ENCODE measurements around the gene DHRS7B.
A peak's percentile ranks its signal among the peaks of the same experiment; 100 is the strongest.
"Not testable (repeated sequence)": the region's sequence is repeated elsewhere in the genome, so short reads cannot be mapped to it uniquely, and the experiment has no call there.

Gene DHRS7B

DNA sequence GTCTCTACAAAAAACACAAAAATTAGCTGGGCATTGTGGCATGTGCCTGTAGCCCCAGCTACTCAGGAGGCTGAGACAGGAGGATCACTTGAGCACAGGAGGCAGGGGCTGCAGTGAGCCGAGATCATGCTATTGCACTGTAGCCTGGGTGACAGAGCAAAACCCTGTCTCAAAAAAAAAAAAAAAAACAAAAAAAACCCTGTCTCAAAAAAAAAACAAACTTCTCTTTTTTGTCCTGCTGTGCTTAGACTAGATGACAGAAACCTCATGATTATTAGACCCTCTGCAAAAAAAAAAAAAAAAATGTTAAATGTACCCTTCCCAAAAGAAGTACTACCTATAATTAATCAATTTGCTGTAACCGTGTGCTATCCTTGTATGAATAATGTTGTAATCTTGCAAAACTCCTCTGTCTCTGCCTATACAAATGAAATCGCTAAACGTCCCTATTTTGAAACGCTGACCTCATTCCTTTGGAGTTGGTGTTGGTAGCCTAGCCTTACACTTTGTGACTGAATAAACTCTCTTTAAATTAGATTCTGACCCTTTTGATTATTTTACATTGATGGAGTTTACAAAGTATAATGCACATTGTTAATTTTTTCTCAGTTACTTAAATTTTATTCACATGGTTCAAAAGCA, 13.6 kb upstream of the DHRS7B start:
- peak; percentile 9 for DNase-seq

DNA sequence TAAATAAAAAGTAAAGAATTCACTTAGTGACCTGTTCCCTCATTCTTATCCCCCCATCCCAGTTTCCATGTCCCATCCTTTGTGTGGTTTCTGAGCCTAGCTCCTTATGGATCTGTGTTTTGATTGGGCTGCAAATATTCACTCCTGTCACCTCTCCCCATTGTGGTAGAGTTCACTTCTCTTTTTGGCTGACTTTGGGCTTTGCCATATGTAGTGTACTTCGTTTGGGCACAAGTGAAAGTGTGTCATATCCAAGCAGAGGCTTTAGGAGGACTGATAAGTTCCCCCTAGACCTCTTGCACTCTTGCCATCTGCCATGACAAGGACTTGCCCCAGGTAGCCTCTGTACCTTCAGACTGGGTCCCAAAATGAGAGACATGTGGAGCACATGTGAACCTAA, 13.0 kb upstream of the DHRS7B start:
- DNase-seq: peak; percentile 14

DNA sequence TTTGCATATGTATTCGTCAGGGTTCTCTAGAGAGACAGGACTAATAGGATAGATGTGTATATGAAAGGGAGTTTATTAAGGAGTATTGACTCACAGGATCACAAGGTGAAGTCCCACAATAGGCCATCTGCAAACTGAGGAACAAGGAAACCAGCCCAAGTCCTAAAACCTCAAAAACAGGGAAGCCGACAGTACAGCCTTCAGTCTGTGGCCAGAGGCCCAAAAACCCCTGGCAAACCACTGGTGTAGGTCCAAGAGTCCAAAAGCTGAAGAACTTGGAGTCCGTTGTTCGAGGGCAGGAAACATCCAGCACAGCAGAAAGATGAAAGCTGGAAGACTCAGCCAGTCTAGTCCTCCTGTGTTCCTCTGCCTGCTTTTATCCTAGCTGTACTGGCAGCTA, 12.0 kb upstream of the DHRS7B start:
- not testable (repeated sequence) for DNase-seq

DNA sequence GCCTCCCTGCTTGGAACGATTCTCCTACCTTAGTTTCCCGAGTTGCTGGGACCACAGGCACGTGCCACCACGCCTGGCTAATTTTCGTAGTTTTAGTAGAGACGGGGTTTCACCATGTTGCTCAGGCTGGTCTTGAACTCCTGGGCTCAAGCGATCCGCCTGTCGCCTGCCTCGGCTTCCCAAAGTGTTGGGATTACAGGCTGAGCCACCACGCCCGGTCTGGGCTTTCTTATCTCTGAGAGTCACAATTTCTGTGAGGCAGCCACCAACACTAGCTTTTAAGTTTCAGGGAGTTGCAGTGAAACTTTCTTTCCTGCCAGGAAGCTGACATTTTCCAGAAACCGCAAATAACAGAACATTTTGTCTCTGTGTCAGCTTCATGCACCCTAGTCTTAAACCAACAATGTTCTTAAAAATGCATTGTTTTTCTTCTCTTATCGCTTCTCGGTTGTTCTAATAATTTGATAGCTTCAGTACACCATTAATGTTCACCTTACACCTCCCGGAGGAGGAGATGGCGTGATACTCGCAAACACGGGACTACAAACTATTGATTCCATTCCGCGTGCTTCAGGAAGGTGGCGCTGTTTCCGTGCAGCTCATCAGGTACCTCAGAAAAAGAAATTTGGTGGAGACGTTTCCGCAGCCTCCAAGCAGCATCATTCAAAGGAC, 7.4 kb upstream of the DHRS7B start:
- DNase-seq: peak; percentile 70

DNA sequence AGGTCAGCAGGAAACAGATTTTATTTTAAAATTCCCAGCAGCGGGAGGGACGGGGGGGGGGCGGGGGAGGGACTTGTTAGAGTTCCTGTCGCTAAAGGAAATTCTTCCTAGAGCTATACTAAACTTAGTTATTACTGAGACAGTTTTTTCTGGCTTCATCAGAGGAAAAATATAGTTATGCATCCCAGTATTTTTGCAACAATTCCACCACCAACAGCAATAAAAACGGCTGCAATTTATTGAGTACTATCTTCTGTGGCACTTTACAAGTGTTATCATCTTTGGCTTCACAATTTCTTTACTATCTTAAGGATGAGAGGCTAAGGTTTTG, 6.9 kb upstream of the DHRS7B start:
- no peak for DNase-seq

DNA sequence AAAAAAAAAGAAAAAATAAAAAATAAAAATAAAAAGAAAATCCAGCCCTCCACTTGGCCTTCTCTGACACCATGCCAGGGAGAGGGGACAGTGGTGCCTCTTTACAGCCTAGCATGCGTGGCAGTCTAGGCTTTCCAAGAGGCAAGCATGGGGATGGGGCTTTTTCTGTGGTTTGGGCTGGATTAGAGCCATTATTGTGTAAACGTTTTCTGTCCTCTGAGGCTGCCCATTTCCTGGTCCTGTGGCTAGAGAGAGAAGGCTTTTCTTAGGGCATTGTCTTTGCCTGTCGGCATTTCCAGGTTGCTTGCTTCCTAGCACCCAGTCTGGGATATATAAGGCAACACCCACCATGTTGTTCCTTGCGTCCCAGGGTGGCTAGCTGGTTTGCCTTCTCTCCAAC, 2.7 kb upstream of the DHRS7B start:
- peak; percentile 9 for DNase-seq

DNA sequence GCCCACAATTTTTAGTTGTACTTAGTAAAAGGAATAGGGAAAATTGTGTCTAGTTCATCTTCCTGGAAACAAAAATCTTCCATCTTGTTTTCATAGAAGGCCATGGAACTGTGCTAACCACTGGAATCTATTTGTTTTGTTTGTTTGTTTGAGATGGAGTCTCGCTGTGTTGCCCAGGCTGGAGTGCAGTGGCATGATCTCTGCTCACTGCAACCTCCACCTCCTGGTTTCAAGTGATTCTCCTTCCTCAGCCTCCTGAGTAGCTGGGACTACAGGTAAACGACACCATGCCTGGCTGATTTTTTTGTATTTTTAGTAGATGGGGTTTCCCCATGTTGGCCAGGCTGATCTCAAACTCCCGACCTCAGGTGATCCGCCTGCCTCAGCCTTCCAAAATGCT, 2.2 kb upstream of the DHRS7B start:
- not testable (repeated sequence) for DNase-seq

DNA sequence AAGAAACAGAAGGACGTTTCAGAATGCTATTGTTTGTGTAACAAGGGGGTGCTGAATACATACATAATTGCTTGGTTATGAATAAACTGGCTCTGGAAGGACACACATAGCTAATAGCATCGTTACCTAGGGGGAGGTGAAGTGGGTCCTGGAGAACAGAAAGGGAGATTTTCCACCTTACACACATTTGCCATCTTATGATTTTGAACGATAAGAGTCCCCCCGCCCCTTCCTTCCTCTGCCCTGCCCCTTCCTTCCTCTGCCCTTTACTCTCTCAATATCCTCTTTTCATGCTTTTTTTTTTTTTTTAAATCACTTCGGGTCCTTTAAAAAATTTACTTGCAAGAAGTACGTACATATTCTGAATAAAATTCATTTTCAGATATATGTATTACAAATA, 902 bp upstream of the DHRS7B start:
- no peak for DNase-seq

DNA sequence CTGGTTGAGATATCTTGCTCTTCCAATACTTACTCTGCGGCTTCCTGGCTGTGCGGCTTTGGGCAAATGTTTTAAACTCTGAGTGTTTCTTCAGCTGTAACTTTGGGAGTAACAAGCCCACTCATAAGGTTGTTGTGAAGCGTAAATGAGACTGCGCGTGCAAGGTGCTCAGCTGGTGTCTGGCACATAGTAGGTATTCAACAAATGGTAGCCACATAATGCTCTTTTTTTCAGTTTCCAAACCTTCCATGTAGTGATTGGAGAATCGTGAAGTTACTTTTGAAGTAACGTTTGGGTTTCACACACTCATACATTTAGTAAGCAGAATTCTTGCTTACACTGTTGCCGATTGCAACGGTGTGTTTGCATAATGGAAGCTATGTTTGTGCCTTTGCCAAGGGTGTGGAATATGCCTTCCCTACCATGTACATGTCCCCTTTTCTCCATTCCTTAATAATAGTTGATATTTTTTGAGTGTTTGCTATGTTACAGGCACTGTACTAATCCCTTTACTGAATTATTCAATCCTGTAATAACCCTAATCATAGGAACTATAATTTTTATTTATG, 829 bp downstream of the DHRS7B start:
- DNase-seq: no peak

DNA sequence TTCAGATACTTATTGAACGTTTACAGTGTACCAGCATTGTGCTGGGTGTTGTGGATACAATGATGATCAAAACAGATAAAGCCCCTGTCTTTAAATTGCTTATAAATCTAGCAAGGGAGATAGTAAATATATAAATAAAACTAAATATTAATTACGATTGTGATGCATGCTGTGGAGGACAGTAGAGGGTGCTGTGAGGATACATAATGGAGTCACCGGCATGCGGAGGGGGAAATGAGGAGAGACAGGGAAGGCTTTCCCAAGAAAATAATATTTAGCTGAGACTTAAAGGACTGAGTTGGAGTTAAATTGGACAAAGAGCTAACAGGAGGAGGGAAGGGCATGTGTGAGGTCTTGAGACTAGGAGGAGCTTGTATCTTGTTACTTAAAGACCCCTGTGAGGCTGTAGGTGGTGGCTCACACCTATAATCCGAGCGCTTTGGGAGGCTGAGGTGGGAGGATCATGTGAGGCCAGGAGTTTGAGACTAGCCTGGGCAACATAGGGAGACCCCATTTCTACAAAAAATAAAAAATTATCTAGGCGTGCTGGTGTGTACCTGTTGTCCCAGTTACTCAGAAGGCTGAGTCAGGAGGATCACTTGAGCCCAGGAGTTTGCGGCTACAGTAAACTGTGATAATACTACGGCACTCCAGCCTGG, 2.4 kb downstream of the DHRS7B start:
- DNase-seq: no peak

DNA sequence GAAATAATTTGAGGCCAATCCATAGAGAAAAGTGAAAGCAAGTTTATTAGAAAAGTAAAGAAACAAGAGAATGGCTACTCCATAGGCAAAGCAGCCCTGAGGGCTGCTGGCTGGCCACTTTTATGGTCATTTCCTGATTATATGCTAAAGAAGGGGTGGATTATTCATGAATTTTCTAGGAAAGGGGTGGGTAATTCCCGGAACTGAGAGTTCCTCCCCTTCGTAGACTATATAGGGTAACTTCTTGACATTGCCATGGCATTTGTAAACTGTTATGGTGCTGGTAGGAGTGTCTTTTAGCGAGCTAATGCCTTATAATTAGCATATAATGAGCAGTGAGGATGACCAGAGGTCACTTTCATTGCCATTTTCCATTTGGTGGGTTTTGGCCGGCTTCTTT, 4.4 kb downstream of the DHRS7B start:
- no peak for DNase-seq

DNA sequence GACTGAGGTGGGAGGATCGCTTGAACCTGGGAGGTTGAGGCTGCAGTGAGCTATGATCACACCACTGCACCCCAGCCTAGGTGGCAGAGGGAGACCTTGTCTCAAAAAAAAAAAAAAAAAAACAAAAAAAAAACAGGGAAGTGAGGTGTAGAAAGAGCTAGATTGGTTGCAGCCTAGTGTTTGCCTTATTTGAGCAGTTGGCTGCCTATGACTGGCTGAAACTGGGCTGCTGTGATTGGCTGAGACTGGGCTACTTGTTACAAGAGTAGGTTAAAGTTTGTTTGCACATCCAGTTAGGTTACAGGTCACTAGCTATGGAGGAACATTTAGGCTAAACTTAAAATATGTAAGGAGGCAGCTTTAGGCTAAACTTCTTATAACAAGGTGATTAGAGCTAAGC, 5.7 kb downstream of the DHRS7B start:
- DNase-seq: no peak

DNA sequence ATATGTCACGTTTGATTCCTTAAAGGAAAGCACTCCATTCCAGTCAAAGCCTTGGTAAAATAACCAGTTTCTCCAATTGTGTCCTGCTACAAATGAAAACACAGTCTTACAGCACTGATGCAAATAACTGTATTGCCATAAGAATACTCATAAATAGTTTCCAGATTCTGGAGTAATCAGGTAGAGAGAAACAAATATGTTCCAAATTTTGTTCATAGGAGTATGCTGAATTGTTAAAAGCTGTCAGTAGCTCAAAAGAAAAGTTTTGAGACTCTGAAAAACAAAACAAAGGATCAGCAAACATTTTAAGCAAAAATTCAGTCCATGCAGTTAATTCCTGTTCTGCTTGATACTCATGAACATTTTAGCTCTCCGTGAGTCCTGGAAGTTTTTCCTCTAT, 7.8 kb downstream of the DHRS7B start:
- no peak for DNase-seq

DNA sequence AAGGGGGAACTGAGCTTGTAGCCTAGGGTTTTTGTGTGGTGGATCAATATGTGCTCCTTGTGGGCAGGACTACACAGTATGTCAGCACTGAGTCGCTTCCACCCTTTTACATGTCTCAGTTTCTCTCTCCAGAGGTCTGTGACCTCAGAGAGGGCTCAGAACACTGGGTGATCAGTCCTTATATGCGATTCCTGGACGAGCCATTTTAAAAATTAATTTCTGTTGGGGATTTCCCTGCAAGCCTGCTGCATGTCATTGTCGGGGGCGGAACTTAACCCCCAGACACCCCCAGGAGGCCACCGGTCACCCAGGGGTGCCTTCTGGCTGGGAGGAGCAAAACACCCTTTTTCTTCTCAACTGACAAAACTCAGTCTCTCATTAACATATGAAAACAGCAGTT, 14.1 kb downstream of the DHRS7B start:
- DNase-seq: no peak

DNA sequence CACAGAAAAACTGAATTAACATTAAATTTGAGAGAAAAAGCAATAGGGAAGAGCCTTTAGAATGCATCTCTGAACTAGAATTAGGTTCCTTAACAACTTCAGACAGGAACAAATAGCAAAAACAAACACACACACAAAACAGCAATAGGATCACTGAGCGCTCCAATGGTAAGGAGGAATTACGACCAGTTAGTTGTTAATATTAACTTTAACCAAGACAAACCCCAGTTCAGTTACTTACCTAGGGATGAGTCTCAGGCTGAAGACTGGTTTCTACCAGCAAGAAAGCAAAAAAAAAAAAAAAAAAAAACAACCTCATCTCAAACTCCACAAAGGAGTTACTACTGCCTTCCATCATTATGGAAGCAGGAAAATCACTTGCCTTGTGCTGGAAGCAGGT, 14.6 kb downstream of the DHRS7B start:
- no peak for DNase-seq

DNA sequence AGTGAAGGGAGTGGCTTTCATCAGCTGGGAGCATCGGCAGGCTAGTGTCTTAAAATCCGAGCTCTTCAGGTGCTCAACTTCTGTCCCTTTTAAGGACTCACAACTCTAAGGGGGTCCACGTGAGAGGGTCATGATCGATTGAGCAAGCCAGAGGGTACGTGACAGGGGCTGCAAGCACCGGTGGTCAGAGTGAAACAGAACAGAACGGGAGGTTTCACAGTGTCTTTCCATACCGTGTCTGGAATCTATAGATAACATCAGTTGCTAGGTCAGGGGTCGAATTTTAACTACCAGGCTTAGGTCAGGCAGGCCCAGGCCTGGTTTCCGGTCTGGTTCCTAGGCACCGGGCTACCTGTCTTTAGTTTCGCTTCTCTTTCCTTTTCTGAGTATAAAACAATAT, 15.3 kb downstream of the DHRS7B start:
- not testable (repeated sequence) for DNase-seq

DNA sequence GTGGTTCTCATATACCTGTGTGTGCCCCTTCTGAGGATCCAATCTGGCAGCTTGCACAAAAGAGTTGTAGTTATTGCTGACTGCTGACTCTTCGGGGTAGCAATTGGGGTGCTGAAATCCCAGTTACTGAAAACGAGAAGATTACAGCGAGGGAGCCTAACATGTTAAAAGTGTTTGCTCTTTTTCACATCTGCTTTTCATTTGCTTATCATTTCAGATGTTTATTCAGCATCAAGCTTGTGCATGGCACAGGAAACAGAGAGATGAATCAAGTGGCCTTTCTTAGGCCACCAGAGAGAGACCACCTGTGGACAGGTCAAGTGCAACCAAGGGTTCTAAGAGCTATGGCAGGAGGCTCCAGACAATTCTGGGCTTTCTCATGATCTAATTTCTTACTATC, 16.9 kb downstream of the DHRS7B start:
- DNase-seq: no peak

DNA sequence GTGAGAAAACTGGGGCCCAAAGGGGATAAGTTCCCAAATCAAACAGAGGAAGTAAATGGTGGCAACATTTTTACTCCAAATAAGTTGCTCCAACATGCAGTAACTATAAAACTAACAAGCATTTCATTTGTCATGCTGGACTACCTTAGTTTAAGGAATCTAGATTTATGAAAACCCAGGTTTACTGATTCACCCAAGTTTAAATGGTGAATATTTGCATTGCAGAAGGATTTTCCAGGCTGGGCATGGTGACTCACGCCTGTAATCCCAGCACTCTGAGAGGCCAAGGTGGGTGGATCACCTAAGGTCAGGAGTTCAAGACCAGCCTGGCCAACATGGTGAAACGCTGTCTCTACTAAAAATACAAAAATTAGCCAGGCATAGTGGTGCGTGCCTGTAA, 17.5 kb downstream of the DHRS7B start:
- not testable (repeated sequence) for DNase-seq

DNA sequence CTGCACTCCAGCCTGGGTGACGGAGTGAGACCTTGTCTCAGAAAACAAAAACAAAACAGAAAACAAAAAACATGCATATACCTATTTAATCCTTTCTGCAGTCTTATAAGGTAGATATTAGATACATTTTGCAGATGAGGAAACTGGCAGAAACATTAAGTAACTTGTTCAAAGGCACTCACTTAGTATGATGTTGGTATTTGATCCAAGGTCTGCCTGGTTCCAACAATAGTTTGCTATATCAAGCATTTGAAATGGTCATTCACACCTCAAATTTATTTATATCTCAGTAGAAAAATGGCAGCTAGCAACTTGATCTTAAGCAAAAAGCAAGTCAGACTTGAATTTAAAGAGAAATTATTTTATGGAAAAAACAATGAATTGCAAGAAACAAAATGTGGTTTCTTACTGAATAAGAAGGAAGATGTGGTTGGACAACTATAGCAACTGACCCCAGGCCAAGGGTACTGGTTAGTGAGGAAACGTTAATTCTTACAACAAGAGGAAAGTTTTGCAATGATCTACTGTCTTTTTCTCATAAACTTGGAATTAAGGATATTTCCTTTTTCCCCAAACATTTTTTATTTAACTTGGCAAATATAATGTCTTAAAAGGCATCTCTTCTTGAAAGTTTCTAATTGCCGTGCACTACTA, 19.7 kb downstream of the DHRS7B start:
- no peak for DNase-seq

DNA sequence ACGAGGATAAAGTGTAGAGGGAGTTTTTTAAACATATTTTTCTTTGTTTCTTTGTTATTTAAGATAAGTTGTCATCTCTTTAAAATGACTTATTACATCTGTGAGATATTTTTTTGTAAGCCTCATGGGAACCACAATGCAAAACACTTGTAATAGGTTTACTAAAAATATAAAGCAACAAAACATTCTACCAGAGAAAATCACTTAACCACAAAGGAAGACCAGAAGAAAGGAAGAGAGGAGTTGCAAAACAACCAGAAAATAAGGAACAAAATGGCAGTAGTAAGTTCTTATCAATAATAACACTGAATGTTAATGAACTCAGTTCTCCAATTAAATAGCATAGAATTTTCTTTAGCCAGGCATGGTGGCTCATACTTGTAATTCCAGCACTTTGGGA, 22.9 kb downstream of the DHRS7B start:
- no peak for DNase-seq

DNA sequence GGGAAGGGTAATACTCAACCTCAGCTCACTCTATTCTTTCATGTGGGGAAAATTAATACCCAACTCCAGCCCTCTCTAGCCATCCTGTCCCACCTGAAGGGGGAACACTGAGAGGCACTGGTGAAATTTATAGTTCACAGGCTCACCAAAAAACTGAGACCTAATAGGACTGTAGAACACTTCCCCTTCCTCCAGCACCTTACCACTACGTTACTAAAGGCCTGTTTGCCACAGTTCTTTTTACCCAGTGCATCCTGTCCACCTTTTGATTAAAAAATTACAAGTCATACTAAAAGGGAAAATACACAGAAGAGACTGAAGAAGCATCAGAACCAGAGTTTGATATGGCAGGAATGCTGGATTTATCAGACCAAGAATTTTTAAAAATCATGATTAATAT, 26.0 kb downstream of the DHRS7B start:
- DNase-seq: no peak

DNA sequence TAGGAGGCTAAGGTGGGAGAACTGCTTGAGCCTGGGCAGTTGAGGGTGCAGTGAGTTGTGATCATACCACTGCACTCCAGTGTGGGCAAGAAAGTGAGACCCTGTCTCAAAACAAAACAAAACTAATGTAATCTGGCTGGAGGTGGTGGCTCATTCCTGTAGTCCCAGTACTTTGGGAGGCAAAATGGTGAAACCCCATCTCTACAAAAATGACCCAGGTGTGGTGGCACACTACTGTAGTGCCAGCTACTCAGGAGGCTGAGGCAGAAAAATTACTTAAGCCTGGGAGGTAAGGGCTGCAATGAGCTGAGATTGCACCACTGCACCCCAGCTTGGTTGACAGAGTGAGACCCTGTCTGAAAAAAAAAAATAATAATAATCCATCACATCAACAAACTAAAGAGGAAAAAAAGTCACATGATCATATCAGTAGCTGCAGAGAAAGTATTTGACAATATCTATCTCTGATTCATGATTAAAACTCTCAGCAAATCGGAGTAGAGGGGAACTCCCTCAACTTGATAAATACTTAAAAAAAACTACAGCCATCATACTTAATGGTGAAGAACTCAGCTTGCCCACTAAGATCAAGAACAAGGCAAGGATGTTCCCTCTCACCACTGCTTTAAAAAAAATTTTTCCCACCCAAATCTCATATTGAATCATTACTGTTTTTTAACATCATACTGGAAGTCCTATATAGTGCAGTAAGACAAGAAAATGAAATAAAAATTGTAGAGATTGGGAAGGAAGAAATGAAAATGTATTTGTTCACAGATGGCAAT, 31.0 kb downstream of the DHRS7B start:
- no peak for DNase-seq

DNA sequence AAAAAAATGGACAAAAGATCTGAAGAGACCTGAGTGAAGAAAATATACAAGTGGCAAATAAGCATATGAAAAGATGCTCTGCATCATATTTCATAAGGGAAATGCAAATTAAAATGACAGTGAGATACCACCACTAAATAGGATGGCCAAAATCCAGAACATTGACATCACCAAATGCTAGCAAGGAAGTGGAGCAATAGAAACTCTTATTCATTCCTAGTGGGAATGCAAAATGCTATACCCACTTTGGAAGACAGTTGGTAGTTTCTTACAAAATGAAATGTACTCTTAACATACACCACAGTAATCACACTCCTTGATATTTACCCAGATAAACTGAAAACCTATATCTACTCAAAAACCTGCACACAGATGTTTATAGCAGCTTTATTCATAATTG, 33.6 kb downstream of the DHRS7B start:
- no peak for DNase-seq
